A673 (cell line): ENCODE measurements around the gene NABP1.

ENCODE experiments used
- CTCF ChIP-seq: fragments of 300-800, 200-600 bp; sonication (generic); conservative IDR thresholded peaks from 2 replicates; pipeline ENCODE4 v1.5.1; 2017; ENCODE audit warnings: low read depth, mild to moderate bottlenecking, antibody characterized with exemption, low read length, moderate library complexity, mixed read lengths
- EZH2 ChIP-seq: fragments of 200-600 bp; sonication (generic); IDR thresholded peaks from 2 replicates; pipeline ENCODE4 v1.6.1; 2017; ENCODE audit warnings: borderline replicate concordance, low read depth, mild to moderate bottlenecking, mixed read lengths, antibody characterized with exemption, low read length; ENCODE audit not compliant: poor library complexity, severe bottlenecking

- no peak for TF ChIP-seq CTCF
- no peak for TF ChIP-seq EZH2
These were observed 41.4 kb upstream of the NABP1 start for GRCh38 chr2:191636586-191636985.
